ENCODE results near the gene RASA3.
A peak's percentile ranks its signal among the peaks of the same experiment; 100 is the strongest.

RASA3 gene

GRCh38 chr13:114013952-114014629 is 118.3 kb downstream of the RASA3 start:
- DNase-seq: no peak

DNA sequence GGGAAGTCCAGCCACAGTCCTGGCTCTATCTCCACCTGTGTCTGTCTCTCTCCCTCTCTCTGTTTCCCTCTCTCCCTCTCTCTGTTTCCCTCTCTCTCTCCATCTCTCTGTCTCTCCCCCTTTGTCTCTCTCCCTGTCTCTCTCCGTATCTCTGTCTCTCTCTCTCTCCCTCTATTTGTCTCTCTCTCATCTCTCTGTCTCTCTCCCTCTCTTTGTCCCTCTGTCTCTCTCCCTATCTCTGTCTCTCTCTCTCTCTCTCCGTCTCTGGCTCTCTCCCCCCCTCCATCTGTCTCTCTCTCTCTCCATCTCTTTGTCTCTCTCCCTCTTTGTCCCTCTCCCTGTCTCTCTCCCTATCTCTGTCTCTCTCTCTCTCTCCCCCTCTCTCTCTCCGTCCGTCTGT is 119.1 kb downstream of the RASA3 start:
- no peak for DNase-seq

DNA sequence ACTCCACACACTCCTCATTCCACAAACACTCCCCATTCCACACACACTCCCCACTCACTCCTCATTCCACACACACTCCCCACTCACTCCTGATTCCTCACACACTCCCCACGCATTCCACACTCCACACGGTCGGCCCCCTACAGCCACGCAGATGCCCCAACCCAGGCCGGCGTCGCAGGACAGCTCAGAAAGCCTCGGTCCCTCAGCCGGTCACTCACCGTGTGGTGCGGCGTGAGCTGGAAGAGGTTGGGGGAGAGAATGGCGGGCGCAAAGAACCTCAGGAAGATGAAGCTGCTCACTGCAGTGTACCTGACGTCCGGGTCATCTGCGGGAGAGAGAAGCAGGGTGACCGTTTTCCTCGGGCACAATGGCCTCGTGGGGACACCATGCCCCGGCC is 119.5 kb downstream of the RASA3 start:
- no peak for DNase-seq

GRCh38 chr13:114012141-114012540 is 120.3 kb downstream of the RASA3 start:
- no peak for DNase-seq

- no peak for DNase-seq
These were observed 121.2 kb downstream of the RASA3 start for GRCh38 chr13:114011226-114011625.

GRCh38 chr13:114010401-114011101 is 121.9 kb downstream of the RASA3 start:
- DNase-seq: no peak

GRCh38 chr13:114009590-114010400 is 122.6 kb downstream of the RASA3 start:
- DNase-seq: no peak

GRCh38 chr13:114008964-114009589 is 123.3 kb downstream of the RASA3 start:
- no peak for DNase-seq

DNA sequence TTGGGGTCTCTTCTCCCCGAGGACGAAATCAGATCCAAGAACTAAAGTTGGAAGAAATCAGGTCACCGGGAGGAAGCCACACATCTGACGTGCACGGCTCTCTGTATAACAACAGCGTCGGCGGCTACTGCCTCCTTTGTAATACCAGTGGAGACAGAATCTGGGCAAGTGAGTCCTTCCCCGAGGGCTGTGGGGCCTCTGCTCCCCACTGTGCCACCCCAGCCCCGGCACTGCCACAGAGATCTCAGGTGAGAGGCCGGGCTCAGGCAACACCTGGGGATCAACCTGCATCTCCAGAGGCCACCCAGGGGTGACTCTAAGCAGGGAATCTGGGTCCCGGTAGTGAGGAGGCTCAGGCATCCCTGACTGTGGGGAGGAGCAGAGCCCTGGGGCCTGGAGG is 124.9 kb downstream of the RASA3 start:
- DNase-seq: no peak

GRCh38 chr13:114005206-114005724 is 127.2 kb downstream of the RASA3 start:
- DNase-seq: no peak

GRCh38 chr13:114004420-114005205 is 127.8 kb downstream of the RASA3 start:
- no peak for DNase-seq

DNA sequence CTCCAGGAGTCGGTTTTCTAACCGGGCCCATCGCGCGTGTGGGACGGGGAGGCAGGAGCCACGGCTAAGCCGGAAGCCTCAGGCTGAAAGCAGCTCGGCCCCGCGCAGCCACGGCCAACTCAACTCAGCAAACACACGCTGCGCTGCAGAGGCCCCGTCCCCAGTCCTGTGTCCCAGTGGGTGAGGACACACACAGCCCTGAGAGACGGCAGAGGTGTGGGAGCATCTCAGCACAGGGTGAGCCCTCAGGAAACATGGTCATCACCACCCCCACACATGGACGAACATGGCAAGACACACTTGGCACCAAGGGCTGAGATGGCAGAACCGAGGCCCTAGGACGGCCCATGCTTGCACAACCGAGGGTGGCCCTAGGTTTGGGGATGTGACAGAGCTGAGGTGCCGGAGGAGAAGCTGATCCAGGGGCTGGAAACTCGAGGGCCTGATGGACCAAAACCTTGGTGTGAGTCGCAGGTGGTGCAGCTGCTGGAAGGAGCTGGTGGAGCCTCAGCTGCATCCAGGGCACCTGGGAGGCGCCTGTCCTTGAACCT is 129.6 kb downstream of the RASA3 start:
- no peak for DNase-seq

GRCh38 chr13:114002009-114002544 is 130.3 kb downstream of the RASA3 start:
- no peak for DNase-seq

GRCh38 chr13:114001331-114002008 is 131.0 kb downstream of the RASA3 start:
- no peak for DNase-seq

GRCh38 chr13:114000151-114001040 is 132.0 kb downstream of the RASA3 start:
- DNase-seq: no peak

- DNase-seq: no peak
These were observed 132.9 kb downstream of the RASA3 start for GRCh38 chr13:113999618-113999910.

GRCh38 chr13:113998781-113999617 is 133.4 kb downstream of the RASA3 start:
- DNase-seq: no peak

- peak; percentile 63 for DNase-seq
These were observed 134.3 kb downstream of the RASA3 start for GRCh38 chr13:113997845-113998751.

All from right forelimb (tissue), 1 donor.